Chondrocyte (in vitro differentiated cells): ENCODE results near the gene OR5M10. TPM values are rescaled to one million over a fixed set of nuclear protein-coding genes. Genes with fewer than 3 reads are reported as not detected.

Experiments used
- DNase-seq: peaks from one replicate; pipeline ENCODE4 v3.0.0; 2021; ENCODE audit warnings: mixed read lengths, low spot score
- H3K27ac Mint-ChIP-seq: one replicate; pipeline ENCODE4 v1.8.0; 2021; ENCODE audit warnings: mild to moderate bottlenecking, moderate library complexity, mixed read lengths; ENCODE audit not compliant: unreplicated experiment
- H3K27me3 Mint-ChIP-seq: 2 replicates; pipeline ENCODE4 v1.8.0; 2021; ENCODE audit warnings: low read depth, mixed read lengths
- H3K36me3 Mint-ChIP-seq: 2 replicates; pipeline ENCODE4 v1.8.0; 2021; ENCODE audit warnings: low read depth, mixed read lengths
- H3K4me1 Mint-ChIP-seq: 2 replicates; pipeline ENCODE4 v1.8.0; 2021; ENCODE audit warnings: low read depth, mild to moderate bottlenecking, mixed read lengths
- H3K4me3 Mint-ChIP-seq: one replicate; pipeline ENCODE4 v1.8.0; 2021; ENCODE audit warnings: mild to moderate bottlenecking, moderate library complexity, mixed read lengths; ENCODE audit not compliant: unreplicated experiment
- H3K9me3 Mint-ChIP-seq: 2 replicates; pipeline ENCODE4 v1.8.0; 2021; ENCODE audit warnings: low read depth, mixed read lengths
- total RNA-seq: library from RNA; stranded (reverse); gene quantifications from 3 replicates; pipeline ENCODE4 v1.2.1, GENCODE V29; 2021
- TF ChIP-seq, protein P1 (sequence below): fragments of 200-600 bp; sonication (generic); IDR thresholded peaks from 2 replicates; pipeline ENCODE4 v1.5.0; 2021; ENCODE audit warnings: antibody characterized with exemption, mild to moderate bottlenecking, moderate library complexity

OR5M10 gene
- total RNA-seq, 1 donor from 2014 or later: not detected

- H3K9me3 Mint-ChIP-seq: peaks cover 18% of the 10 kb centered on the region
- TF ChIP-seq, protein P1, sequence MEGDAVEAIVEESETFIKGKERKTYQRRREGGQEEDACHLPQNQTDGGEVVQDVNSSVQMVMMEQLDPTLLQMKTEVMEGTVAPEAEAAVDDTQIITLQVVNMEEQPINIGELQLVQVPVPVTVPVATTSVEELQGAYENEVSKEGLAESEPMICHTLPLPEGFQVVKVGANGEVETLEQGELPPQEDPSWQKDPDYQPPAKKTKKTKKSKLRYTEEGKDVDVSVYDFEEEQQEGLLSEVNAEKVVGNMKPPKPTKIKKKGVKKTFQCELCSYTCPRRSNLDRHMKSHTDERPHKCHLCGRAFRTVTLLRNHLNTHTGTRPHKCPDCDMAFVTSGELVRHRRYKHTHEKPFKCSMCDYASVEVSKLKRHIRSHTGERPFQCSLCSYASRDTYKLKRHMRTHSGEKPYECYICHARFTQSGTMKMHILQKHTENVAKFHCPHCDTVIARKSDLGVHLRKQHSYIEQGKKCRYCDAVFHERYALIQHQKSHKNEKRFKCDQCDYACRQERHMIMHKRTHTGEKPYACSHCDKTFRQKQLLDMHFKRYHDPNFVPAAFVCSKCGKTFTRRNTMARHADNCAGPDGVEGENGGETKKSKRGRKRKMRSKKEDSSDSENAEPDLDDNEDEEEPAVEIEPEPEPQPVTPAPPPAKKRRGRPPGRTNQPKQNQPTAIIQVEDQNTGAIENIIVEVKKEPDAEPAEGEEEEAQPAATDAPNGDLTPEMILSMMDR: no peak
- no peak overlapping the region for H3K27ac Mint-ChIP-seq
- no peak for DNase-seq
- no peaks in the 10 kb centered on the region for H3K4me1 Mint-ChIP-seq
- no peaks in the 10 kb centered on the region for H3K36me3 Mint-ChIP-seq
- H3K4me3 Mint-ChIP-seq: no peak overlapping the region
- no peaks in the 10 kb centered on the region for H3K27me3 Mint-ChIP-seq
Measured at GRCh38 chr11:56545531-56545930, 32.0 kb downstream of the OR5M10 start.

- TF ChIP-seq, protein P1: no peak
- Mint-ChIP-seq H3K4me3 (no peak overlapping the region), H3K27ac (no peak overlapping the region), H3K4me1 (no peaks in the 10 kb centered on the region), H3K9me3 (peaks cover 18% of the 10 kb centered on the region), H3K36me3 (no peaks in the 10 kb centered on the region), H3K27me3 (no peaks in the 10 kb centered on the region)
- no peak for DNase-seq
Measured at GRCh38 chr11:56543739-56544138, 33.8 kb downstream of the OR5M10 start.

DNA sequence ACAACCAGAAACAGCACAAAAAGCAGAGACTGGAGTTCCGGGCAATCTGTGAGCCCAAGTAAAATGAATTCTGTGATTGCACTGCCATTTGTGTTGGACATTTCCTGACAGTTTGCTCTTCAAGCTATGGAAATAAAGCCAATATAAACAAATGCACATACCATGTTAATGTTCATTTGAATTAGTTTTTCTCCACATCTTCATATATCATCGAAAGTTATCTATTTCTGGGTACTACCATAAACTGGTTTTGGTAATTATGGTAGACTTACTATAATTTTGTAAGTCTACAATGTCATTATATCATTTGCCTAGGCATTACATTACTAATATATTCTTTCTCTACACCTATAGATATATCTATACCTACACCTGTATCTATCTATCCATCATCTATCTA, 34.4 kb downstream of the OR5M10 start, which contains the start of gene OR5M11:
OR5M11 (minus strand) TSS at position 101 of the 400 bp plus-strand sequence; CDS start at position 101, 0 bp downstream.
- Mint-ChIP-seq H3K27ac (no peak within 1 kb of the TSS), H3K36me3 (no peaks in the 10 kb centered on the region), H3K27me3 (no peaks in the 10 kb centered on the region), H3K9me3 (peaks cover 18% of the 10 kb centered on the region), H3K4me1 (no peaks in the 10 kb centered on the region), H3K4me3 (no peak within 1 kb of the TSS)
- DNase-seq: no peak
- TF ChIP-seq, protein P1: no peak

DNA sequence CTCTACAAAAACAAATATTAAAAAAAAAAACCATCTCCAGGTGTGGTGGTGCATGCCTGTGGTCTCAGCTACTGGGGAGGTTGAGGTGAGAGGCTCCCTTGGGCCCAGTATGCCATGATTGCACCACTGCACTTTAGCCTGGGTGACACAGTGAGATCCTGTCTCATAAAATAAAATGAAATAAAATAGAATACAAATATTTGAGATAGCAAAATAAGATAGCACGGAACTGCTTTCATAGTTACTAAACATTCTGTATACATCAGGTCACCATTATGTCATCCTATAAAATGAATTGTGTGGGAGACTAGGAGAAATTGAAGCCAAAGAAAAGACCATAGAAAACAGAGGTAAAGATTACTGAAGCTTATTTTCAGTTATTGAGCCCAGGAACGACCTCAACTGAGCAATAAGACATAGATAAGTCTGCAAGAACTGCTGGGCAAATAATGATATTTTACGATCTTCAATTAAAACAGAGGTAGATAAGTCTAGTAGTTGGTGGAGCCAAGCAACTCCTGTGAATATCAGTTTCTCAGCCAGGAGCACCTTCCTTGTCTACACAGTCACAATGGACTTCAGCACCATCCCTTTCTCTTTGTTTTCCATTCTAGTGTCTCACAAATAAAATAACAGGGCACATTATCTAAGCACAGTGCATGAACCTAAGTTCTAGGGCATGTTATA, 44.3 kb downstream of the OR5M10 start:
- Mint-ChIP-seq H3K36me3 (no peaks in the 10 kb centered on the region), H3K4me3 (no peak overlapping the region)

DNA sequence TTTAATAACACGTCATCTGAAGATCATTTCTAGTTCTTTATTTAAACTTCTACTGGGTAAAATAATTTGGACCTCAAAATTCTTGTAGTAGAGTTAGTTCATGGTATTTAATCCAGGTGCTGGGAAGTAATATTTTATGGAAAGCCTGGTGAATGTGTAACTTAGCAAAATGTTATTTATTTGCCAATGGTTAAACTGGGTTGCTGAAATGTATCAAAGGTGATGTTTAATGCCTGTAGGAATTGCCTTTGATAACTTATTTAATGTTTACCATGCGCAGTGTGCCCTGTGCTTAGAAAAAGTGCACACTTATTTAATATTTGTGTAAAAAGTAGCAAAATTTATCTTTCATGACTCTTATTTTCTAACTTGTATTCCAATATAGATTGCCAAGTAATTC, 45.7 kb downstream of the OR5M10 start:
- Mint-ChIP-seq H3K27ac (no peak overlapping the region), H3K4me3 (no peak overlapping the region), H3K4me1 (no peaks in the 10 kb centered on the region), H3K27me3 (no peaks in the 10 kb centered on the region), H3K9me3 (peaks cover 4% of the 10 kb centered on the region), H3K36me3 (no peaks in the 10 kb centered on the region)
- TF ChIP-seq, protein P1: no peak
- DNase-seq: no peak

More for the DNA sequence above, 44.3 kb downstream of the OR5M10 start:
- DNase-seq: no peak
- TF ChIP-seq, protein P1: no peak
- no peaks in the 10 kb centered on the region for H3K27me3 Mint-ChIP-seq
- H3K9me3 Mint-ChIP-seq: peaks cover 4% of the 10 kb centered on the region
- no peaks in the 10 kb centered on the region for H3K4me1 Mint-ChIP-seq
- no peak overlapping the region for H3K27ac Mint-ChIP-seq

Other genes starting within 250 kb of the OR5M10 start
- not detected in 3 replicates for gene OR8K1, start 231.7 kb downstream of the OR5M10 start, total RNA-seq
- not detected in 3 replicates for gene OR8J1, start 223.4 kb downstream of the OR5M10 start, total RNA-seq
- not detected in 3 replicates for gene OR8U1, start 202.1 kb downstream of the OR5M10 start, total RNA-seq
- gene OR5AL1, start 165.0 kb downstream of the OR5M10 start, total RNA-seq: not detected in 3 replicates
- not detected in 3 replicates for gene OR5M3, start 104.4 kb downstream of the OR5M10 start, total RNA-seq
- gene OR5M8, start 86.4 kb downstream of the OR5M10 start, total RNA-seq: not detected in 3 replicates
- gene OR5M11, start 34.5 kb downstream of the OR5M10 start, total RNA-seq: not detected in 3 replicates
- gene OR5M1, start 37.2 kb upstream of the OR5M10 start, total RNA-seq: not detected in 3 replicates
- not detected in 3 replicates for gene OR5AP2, start 64.7 kb upstream of the OR5M10 start, total RNA-seq
- not detected in 3 replicates for gene OR5AR1, start 86.0 kb upstream of the OR5M10 start, total RNA-seq
- not detected in 3 replicates for gene OR9G1, start 121.4 kb upstream of the OR5M10 start, total RNA-seq
- gene OR9G4, start 171.0 kb upstream of the OR5M10 start, total RNA-seq: not detected in 3 replicates